ENCODE results near the gene ATAD3B.

- TF ChIP-seq POLR2AphosphoS5 (IDR thresholded peaks at IDR 0.05) (no peak), CTCF (IDR thresholded peaks at IDR 0.05) (no peak), POLR2A (IDR thresholded peaks at IDR 0.05) (no peak), EP300 (IDR thresholded peaks at IDR 0.05; ENCODE audit: low read depth) (no peak)
Measured at GRCh38 chr1:1424707-1425106, 46.9 kb upstream of the ATAD3B start.

Data from transverse colon (tissue), 4 donors.